Measurements from ENCODE around the gene HLA-C. TPM values are rescaled to one million over a fixed set of nuclear protein-coding genes. Genes with fewer than 3 reads are reported as not detected.

Gene HLA-C
- total RNA-seq, 2 experiments from 2014 or later: 333 to 404 TPM

- TF ChIP-seq CTCF (conservative IDR thresholded peaks at IDR 0.05; ENCODE audit: low read length) (no peak), EZH2phosphoT487 (IDR thresholded peaks at IDR 0.05; ENCODE audit: borderline replicate concordance, low read depth, low read length) (no peak)
- ChIA-PET CTCF (ENCODE audit: unreplicated experiment) (no interaction called here), POLR2A (no interaction called here)
- Histone ChIP-seq H2AFZ (ENCODE audit: low read length) (no peak overlapping the region), H3K4me3 (ENCODE audit: low read depth, low read length, poor library complexity, severe bottlenecking) (no peak overlapping the region), H3K9me3 (ENCODE audit: low read length) (no peaks in the 10 kb centered on the region), H3K79me2 (ENCODE audit: insufficient read depth, low read depth, low read length) (no peaks in the 10 kb centered on the region), H3K27ac (ENCODE audit: low read depth, low read length, poor library complexity, severe bottlenecking) (no peak overlapping the region), H4K20me1 (ENCODE audit: insufficient read depth, low read length) (no peaks in the 10 kb centered on the region), H3K4me2 (ENCODE audit: low read length) (no peak overlapping the region), H3K4me1 (ENCODE audit: insufficient read depth, low read length, poor library complexity, severe bottlenecking) (no peaks in the 10 kb centered on the region), H3K9me2 (ENCODE audit: insufficient read depth, low read length) (no peaks in the 10 kb centered on the region), H3K36me3 (ENCODE audit: insufficient read depth, low read length) (no peaks in the 10 kb centered on the region)
- no peak for DNase-seq (ENCODE audit: low spot score)
- BruUV-seq (replicated peaks): no TSS peak
- intact Hi-C loops (cut with micrococcal nuclease; ENCODE audit: unreplicated experiment): no loop called here
Measured at GRCh38 chr6:31305703-31306219, 33.9 kb upstream of the HLA-C start.

- TF ChIP-seq EZH2phosphoT487 (IDR thresholded peaks at IDR 0.05; ENCODE audit: borderline replicate concordance, low read depth, low read length) (no peak), CTCF (conservative IDR thresholded peaks at IDR 0.05; ENCODE audit: low read length) (no peak)
- Histone ChIP-seq H4K20me1 (ENCODE audit: insufficient read depth, low read length) (no peaks in the 10 kb centered on the region), H2AFZ (ENCODE audit: low read length) (no peak overlapping the region), H3K9me3 (ENCODE audit: low read length) (no peaks in the 10 kb centered on the region), H3K27ac (ENCODE audit: low read depth, low read length, poor library complexity, severe bottlenecking) (no peak overlapping the region), H3K4me3 (ENCODE audit: low read depth, low read length, poor library complexity, severe bottlenecking) (no peak overlapping the region), H3K79me2 (ENCODE audit: insufficient read depth, low read depth, low read length) (no peaks in the 10 kb centered on the region), H3K4me2 (ENCODE audit: low read length) (no peak overlapping the region), H3K4me1 (ENCODE audit: insufficient read depth, low read length, poor library complexity, severe bottlenecking) (no peaks in the 10 kb centered on the region), H3K36me3 (ENCODE audit: insufficient read depth, low read length) (no peaks in the 10 kb centered on the region), H3K9me2 (ENCODE audit: insufficient read depth, low read length) (no peaks in the 10 kb centered on the region)
- intact Hi-C loops (cut with micrococcal nuclease; ENCODE audit: unreplicated experiment): no loop called here
- no TSS peak for BruUV-seq (replicated peaks)
- CTCF ChIA-PET (ENCODE audit: unreplicated experiment): no interaction called here
- DNase-seq (ENCODE audit: low spot score): no peak
- POLR2A ChIA-PET: no interaction called here
Measured at GRCh38 chr6:31304683-31305082, 32.8 kb upstream of the HLA-C start.

GRCh38 chr6:31300797-31301196 is 28.9 kb upstream of the HLA-C start:
- intact Hi-C loops (cut with micrococcal nuclease; ENCODE audit: unreplicated experiment): no loop called here
- Histone ChIP-seq H3K4me2 (ENCODE audit: low read length) (no peak overlapping the region), H3K9me3 (ENCODE audit: low read length) (no peaks in the 10 kb centered on the region), H4K20me1 (ENCODE audit: insufficient read depth, low read length) (no peaks in the 10 kb centered on the region), H3K4me3 (ENCODE audit: low read depth, low read length, poor library complexity, severe bottlenecking) (no peak overlapping the region), H3K79me2 (ENCODE audit: insufficient read depth, low read depth, low read length) (no peaks in the 10 kb centered on the region), H3K36me3 (ENCODE audit: insufficient read depth, low read length) (no peaks in the 10 kb centered on the region), H2AFZ (ENCODE audit: low read length) (no peak overlapping the region), H3K4me1 (ENCODE audit: insufficient read depth, low read length, poor library complexity, severe bottlenecking) (no peaks in the 10 kb centered on the region), H3K27ac (ENCODE audit: low read depth, low read length, poor library complexity, severe bottlenecking) (no peak overlapping the region), H3K9me2 (ENCODE audit: insufficient read depth, low read length) (no peaks in the 10 kb centered on the region)
- ChIA-PET CTCF (ENCODE audit: unreplicated experiment) (no interaction called here), POLR2A (no interaction called here)
- TF ChIP-seq CTCF (conservative IDR thresholded peaks at IDR 0.05; ENCODE audit: low read length): no peak
- no peak for TF ChIP-seq EZH2phosphoT487 (IDR thresholded peaks at IDR 0.05; ENCODE audit: borderline replicate concordance, low read depth, low read length)
- BruUV-seq (replicated peaks): no TSS peak
- DNase-seq (ENCODE audit: low spot score): no peak

Measured in OCI-LY7 (cell line).